ENCODE data around the gene ZNF280B.

DNA sequence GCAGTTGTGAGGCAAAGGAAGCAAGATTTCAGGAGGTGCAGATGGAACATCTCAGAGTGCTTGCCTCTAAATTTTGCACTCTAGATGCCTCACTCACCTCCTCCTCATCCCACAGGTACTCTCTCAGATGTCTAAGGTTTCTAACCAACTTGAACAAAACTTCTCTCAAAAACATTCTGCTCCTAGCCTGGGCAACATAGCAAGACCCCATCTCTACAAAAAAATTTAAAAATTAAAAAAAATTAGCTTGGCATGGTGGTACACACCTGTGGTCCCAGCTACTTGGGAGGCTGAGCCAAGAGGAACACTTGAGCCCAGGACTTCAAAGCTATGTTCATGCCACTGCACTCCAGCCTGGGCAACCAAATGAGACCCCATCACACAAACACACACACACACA, 7.3 kb upstream of the ZNF280B start:
- TF ChIP-seq, protein P1, sequence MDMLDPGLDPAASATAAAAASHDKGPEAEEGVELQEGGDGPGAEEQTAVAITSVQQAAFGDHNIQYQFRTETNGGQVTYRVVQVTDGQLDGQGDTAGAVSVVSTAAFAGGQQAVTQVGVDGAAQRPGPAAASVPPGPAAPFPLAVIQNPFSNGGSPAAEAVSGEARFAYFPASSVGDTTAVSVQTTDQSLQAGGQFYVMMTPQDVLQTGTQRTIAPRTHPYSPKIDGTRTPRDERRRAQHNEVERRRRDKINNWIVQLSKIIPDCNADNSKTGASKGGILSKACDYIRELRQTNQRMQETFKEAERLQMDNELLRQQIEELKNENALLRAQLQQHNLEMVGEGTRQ (IDR thresholded peaks at IDR 0.05; ENCODE audit: borderline replicate concordance, low read depth, low read length): no peak
- TF ChIP-seq, protein P2, sequence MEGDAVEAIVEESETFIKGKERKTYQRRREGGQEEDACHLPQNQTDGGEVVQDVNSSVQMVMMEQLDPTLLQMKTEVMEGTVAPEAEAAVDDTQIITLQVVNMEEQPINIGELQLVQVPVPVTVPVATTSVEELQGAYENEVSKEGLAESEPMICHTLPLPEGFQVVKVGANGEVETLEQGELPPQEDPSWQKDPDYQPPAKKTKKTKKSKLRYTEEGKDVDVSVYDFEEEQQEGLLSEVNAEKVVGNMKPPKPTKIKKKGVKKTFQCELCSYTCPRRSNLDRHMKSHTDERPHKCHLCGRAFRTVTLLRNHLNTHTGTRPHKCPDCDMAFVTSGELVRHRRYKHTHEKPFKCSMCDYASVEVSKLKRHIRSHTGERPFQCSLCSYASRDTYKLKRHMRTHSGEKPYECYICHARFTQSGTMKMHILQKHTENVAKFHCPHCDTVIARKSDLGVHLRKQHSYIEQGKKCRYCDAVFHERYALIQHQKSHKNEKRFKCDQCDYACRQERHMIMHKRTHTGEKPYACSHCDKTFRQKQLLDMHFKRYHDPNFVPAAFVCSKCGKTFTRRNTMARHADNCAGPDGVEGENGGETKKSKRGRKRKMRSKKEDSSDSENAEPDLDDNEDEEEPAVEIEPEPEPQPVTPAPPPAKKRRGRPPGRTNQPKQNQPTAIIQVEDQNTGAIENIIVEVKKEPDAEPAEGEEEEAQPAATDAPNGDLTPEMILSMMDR (IDR thresholded peaks at IDR 0.05): no peak
- TF ChIP-seq EP300 (IDR thresholded peaks at IDR 0.05; ENCODE audit: borderline replicate concordance in 1 of 2, low read depth in 1 of 2, low read length in 1 of 2) (no peak), SMC3 (IDR thresholded peaks at IDR 0.05; ENCODE audit: low read depth, low read length) (no peak)
- TF ChIP-seq, protein P3, sequence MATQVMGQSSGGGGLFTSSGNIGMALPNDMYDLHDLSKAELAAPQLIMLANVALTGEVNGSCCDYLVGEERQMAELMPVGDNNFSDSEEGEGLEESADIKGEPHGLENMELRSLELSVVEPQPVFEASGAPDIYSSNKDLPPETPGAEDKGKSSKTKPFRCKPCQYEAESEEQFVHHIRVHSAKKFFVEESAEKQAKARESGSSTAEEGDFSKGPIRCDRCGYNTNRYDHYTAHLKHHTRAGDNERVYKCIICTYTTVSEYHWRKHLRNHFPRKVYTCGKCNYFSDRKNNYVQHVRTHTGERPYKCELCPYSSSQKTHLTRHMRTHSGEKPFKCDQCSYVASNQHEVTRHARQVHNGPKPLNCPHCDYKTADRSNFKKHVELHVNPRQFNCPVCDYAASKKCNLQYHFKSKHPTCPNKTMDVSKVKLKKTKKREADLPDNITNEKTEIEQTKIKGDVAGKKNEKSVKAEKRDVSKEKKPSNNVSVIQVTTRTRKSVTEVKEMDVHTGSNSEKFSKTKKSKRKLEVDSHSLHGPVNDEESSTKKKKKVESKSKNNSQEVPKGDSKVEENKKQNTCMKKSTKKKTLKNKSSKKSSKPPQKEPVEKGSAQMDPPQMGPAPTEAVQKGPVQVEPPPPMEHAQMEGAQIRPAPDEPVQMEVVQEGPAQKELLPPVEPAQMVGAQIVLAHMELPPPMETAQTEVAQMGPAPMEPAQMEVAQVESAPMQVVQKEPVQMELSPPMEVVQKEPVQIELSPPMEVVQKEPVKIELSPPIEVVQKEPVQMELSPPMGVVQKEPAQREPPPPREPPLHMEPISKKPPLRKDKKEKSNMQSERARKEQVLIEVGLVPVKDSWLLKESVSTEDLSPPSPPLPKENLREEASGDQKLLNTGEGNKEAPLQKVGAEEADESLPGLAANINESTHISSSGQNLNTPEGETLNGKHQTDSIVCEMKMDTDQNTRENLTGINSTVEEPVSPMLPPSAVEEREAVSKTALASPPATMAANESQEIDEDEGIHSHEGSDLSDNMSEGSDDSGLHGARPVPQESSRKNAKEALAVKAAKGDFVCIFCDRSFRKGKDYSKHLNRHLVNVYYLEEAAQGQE (IDR thresholded peaks at IDR 0.05; ENCODE audit: low read depth, low read length): no peak

All from SK-N-SH (cell line).